SK-N-SH treated with all-trans-retinoic acid at 6 μM for 48 hours (cell line): ENCODE measurements around the gene TAAR2.

ENCODE experiments used
- ATAC-seq: fragments of 200-7000 bp; cut with Tn5 transposase; 3 replicates; pipeline ENCODE4 v1.9.1; 2020; ENCODE audit warnings: mild to moderate bottlenecking, moderate library complexity
- ARNTL ChIP-seq: fragments of 450-650 bp; formaldehyde crosslinking; IDR thresholded peaks from 2 replicates; pipeline ENCODE4 v1.5.0; 2020; ENCODE audit warnings: low read depth, mild to moderate bottlenecking, moderate library complexity, borderline replicate concordance
- BACH2 ChIP-seq: fragments of 250-450 bp; sonication (Bioruptor Pico); IDR thresholded peaks from 2 replicates; pipeline ENCODE4 v1.9.0; 2021; ENCODE audit warnings: mild to moderate bottlenecking, borderline replicate concordance
- CSDC2 ChIP-seq: fragments of 250-450 bp; sonication (Bioruptor Pico); IDR thresholded peaks from 2 replicates; pipeline ENCODE4 v1.5.0; 2020; ENCODE audit warnings: mild to moderate bottlenecking, moderate library complexity
- ESRRG ChIP-seq: fragments of 250-450 bp; sonication (Bioruptor Pico); IDR thresholded peaks from 2 replicates; pipeline ENCODE4 v1.6.1; 2021; ENCODE audit warnings: mild to moderate bottlenecking
- GLIS3 ChIP-seq: fragments of 250-450 bp; sonication (Bioruptor Pico); IDR thresholded peaks from 2 replicates; pipeline ENCODE4 v1.5.0; 2020; ENCODE audit warnings: mild to moderate bottlenecking, moderate library complexity
- ISL1 ChIP-seq: fragments of 250-450 bp; sonication (Bioruptor Pico); IDR thresholded peaks from 2 replicates; pipeline ENCODE4 v2.1.2; 2022; ENCODE audit warnings: mild to moderate bottlenecking, moderate library complexity
- OSR1 ChIP-seq: fragments of 250-450 bp; sonication (Bioruptor Pico); IDR thresholded peaks from 2 replicates; pipeline ENCODE4 v1.8.0; 2022; ENCODE audit warnings: moderate library complexity, mild to moderate bottlenecking, inconsistent platforms
- PPARA ChIP-seq: fragments of 250-450 bp; sonication (Bioruptor Pico); IDR thresholded peaks from 2 replicates; pipeline ENCODE4 v1.5.0; 2020; ENCODE audit warnings: mild to moderate bottlenecking, borderline replicate concordance
- RARB ChIP-seq: fragments of 250-450 bp; sonication (Bioruptor Pico); IDR thresholded peaks from 2 replicates; pipeline ENCODE4 v1.8.0; 2021; ENCODE audit warnings: mild to moderate bottlenecking, moderate library complexity
- SNAI2 ChIP-seq: fragments of 250-450 bp; sonication (Bioruptor Pico); IDR thresholded peaks from 2 replicates; pipeline ENCODE4 v1.5.0; 2020; ENCODE audit warnings: mild to moderate bottlenecking, moderate library complexity
- TCF4 ChIP-seq: fragments of 250-450 bp; sonication (Bioruptor Pico); IDR thresholded peaks from 2 replicates; pipeline ENCODE4 v1.8.0; 2021; ENCODE audit warnings: mild to moderate bottlenecking, moderate library complexity, borderline replicate concordance
- TOX ChIP-seq: fragments of 250-450 bp; sonication (Bioruptor Pico); IDR thresholded peaks from 2 replicates; pipeline ENCODE4 v1.8.0; 2021; ENCODE audit warnings: mild to moderate bottlenecking, moderate library complexity, borderline replicate concordance
- ZC3H10 ChIP-seq: fragments of 250-450 bp; sonication (Bioruptor Pico); IDR thresholded peaks from 2 replicates; pipeline ENCODE4 v1.5.1; 2021; ENCODE audit warnings: mild to moderate bottlenecking, moderate library complexity
- ZNF565 ChIP-seq: fragments of 450-650 bp; formaldehyde crosslinking; conservative IDR thresholded peaks from 2 replicates; pipeline ENCODE4 v1.5.0; 2020; ENCODE audit warnings: low read depth, mild to moderate bottlenecking, moderate library complexity
- ZNF70 ChIP-seq: fragments of 450-650 bp; formaldehyde crosslinking; IDR thresholded peaks from 2 replicates; pipeline ENCODE4 v1.5.0; 2020; ENCODE audit warnings: mild to moderate bottlenecking, moderate library complexity
- ZNF8 ChIP-seq: fragments of 450-650 bp; formaldehyde crosslinking; IDR thresholded peaks from 2 replicates; pipeline ENCODE4 v1.5.0; 2020; ENCODE audit warnings: mild to moderate bottlenecking, moderate library complexity
- TF ChIP-seq, protein P1 (sequence below): fragments of 250-450 bp; sonication (Bioruptor Pico); IDR thresholded peaks from 2 replicates; pipeline ENCODE4 v1.8.0; 2021; ENCODE audit warnings: low read depth, mild to moderate bottlenecking, moderate library complexity, borderline replicate concordance
- TF ChIP-seq, protein P2 (sequence below): fragments of 250-450 bp; sonication (Bioruptor Pico); IDR thresholded peaks from 2 replicates; pipeline ENCODE4 v1.5.1; 2020; ENCODE audit warnings: low read depth, mild to moderate bottlenecking, moderate library complexity
- TF ChIP-seq, protein P3 (sequence below): fragments of 250-450 bp; sonication (Bioruptor Pico); IDR thresholded peaks from 2 replicates; pipeline ENCODE4 v1.8.0; 2020; ENCODE audit warnings: mild to moderate bottlenecking, moderate library complexity, borderline replicate concordance
- TF ChIP-seq, protein P4 (sequence below): fragments of 250-450 bp; sonication (Bioruptor Pico); IDR thresholded peaks from 2 replicates; pipeline ENCODE4 v1.5.1; 2021; ENCODE audit warnings: mild to moderate bottlenecking, moderate library complexity
- TF ChIP-seq, protein P5 (sequence below): fragments of 250-450 bp; sonication (Bioruptor Pico); IDR thresholded peaks from 2 replicates; pipeline ENCODE4 v1.5.0; 2020; ENCODE audit warnings: mild to moderate bottlenecking, moderate library complexity

Gene TAAR2

DNA sequence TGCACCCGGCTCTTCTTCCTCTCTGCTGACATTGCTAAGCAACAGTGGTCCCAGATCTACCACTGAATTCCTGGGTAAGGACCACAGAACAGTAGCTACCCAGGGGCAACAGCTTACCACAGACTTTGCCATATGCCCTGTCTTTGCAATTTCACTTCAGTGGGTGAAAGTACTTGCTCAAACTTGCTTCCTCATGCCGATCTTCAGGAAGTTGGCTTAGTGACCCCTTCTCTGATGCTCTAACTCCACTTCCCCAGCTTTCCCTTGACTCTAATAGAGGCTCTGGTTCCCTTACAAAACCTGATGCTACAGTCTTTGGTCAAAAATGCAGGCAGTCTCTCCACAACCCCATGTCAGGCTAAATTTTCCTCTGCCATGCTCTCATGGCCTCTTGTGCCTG lies 31.2 kb downstream of the TAAR2 start:
- TF ChIP-seq SNAI2 (CRISPR knock-in tag) (no peak), ZNF70 (CRISPR knock-in tag) (no peak), ZNF8 (no peak), ZC3H10 (CRISPR knock-in tag) (no peak), OSR1 (CRISPR knock-in tag) (no peak), PPARA (CRISPR knock-in tag) (no peak), ZNF565 (CRISPR knock-in tag) (no peak), BACH2 (no peak), GLIS3 (no peak), ARNTL (CRISPR knock-in tag) (no peak), TCF4 (CRISPR knock-in tag) (no peak), ESRRG (CRISPR knock-in tag) (no peak)
- TF ChIP-seq, protein P1, sequence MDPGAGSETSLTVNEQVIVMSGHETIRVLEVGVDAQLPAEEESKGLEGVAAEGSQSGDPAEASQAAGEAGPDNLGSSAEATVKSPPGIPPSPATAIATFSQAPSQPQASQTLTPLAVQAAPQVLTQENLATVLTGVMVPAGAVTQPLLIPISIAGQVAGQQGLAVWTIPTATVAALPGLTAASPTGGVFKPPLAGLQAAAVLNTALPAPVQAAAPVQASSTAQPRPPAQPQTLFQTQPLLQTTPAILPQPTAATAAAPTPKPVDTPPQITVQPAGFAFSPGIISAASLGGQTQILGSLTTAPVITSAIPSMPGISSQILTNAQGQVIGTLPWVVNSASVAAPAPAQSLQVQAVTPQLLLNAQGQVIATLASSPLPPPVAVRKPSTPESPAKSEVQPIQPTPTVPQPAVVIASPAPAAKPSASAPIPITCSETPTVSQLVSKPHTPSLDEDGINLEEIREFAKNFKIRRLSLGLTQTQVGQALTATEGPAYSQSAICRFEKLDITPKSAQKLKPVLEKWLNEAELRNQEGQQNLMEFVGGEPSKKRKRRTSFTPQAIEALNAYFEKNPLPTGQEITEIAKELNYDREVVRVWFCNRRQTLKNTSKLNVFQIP (CRISPR knock-in tag) = no peak
- TF ChIP-seq, protein P2, sequence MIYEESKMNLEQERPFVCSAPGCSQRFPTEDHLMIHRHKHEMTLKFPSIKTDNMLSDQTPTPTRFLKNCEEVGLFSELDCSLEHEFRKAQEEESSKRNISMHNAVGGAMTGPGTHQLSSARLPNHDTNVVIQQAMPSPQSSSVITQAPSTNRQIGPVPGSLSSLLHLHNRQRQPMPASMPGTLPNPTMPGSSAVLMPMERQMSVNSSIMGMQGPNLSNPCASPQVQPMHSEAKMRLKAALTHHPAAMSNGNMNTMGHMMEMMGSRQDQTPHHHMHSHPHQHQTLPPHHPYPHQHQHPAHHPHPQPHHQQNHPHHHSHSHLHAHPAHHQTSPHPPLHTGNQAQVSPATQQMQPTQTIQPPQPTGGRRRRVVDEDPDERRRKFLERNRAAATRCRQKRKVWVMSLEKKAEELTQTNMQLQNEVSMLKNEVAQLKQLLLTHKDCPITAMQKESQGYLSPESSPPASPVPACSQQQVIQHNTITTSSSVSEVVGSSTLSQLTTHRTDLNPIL = no peak
- TF ChIP-seq, protein P3, sequence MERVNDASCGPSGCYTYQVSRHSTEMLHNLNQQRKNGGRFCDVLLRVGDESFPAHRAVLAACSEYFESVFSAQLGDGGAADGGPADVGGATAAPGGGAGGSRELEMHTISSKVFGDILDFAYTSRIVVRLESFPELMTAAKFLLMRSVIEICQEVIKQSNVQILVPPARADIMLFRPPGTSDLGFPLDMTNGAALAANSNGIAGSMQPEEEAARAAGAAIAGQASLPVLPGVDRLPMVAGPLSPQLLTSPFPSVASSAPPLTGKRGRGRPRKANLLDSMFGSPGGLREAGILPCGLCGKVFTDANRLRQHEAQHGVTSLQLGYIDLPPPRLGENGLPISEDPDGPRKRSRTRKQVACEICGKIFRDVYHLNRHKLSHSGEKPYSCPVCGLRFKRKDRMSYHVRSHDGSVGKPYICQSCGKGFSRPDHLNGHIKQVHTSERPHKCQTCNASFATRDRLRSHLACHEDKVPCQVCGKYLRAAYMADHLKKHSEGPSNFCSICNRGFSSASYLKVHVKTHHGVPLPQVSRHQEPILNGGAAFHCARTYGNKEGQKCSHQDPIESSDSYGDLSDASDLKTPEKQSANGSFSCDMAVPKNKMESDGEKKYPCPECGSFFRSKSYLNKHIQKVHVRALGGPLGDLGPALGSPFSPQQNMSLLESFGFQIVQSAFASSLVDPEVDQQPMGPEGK = no peak
- TF ChIP-seq, protein P4, sequence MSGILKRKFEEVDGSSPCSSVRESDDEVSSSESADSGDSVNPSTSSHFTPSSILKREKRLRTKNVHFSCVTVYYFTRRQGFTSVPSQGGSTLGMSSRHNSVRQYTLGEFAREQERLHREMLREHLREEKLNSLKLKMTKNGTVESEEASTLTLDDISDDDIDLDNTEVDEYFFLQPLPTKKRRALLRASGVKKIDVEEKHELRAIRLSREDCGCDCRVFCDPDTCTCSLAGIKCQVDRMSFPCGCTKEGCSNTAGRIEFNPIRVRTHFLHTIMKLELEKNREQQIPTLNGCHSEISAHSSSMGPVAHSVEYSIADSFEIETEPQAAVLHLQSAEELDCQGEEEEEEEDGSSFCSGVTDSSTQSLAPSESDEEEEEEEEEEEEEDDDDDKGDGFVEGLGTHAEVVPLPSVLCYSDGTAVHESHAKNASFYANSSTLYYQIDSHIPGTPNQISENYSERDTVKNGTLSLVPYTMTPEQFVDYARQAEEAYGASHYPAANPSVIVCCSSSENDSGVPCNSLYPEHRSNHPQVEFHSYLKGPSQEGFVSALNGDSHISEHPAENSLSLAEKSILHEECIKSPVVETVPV (CRISPR knock-in tag) = no peak
- ATAC-seq = no peak

DNA sequence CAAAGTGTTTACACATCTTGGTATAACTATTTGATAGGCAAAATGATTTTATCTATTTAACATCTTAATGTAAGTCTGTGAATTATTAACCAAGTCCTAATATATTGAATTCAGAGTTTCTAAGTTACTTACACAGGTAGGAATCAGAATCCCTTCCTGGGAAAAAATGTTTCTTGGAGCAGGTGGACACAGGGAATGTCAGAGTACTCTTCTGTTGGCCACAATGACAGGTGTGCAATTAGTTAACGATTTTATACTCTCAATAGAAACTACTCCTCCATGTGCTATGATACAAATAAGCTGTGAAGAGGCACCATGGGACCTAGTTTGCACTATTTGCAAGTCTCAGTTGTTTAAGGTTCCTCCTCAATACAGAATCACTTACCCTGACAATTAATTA lies 33.7 kb downstream of the TAAR2 start:
- ATAC-seq = no peak
- TF ChIP-seq TOX (CRISPR knock-in tag) = no peak
- TF ChIP-seq ARNTL (CRISPR knock-in tag) = no peak
- TF ChIP-seq ZNF8 = no peak
- no peak for TF ChIP-seq ESRRG (CRISPR knock-in tag)
- TF ChIP-seq SNAI2 (CRISPR knock-in tag) = no peak
- TF ChIP-seq, protein P5, sequence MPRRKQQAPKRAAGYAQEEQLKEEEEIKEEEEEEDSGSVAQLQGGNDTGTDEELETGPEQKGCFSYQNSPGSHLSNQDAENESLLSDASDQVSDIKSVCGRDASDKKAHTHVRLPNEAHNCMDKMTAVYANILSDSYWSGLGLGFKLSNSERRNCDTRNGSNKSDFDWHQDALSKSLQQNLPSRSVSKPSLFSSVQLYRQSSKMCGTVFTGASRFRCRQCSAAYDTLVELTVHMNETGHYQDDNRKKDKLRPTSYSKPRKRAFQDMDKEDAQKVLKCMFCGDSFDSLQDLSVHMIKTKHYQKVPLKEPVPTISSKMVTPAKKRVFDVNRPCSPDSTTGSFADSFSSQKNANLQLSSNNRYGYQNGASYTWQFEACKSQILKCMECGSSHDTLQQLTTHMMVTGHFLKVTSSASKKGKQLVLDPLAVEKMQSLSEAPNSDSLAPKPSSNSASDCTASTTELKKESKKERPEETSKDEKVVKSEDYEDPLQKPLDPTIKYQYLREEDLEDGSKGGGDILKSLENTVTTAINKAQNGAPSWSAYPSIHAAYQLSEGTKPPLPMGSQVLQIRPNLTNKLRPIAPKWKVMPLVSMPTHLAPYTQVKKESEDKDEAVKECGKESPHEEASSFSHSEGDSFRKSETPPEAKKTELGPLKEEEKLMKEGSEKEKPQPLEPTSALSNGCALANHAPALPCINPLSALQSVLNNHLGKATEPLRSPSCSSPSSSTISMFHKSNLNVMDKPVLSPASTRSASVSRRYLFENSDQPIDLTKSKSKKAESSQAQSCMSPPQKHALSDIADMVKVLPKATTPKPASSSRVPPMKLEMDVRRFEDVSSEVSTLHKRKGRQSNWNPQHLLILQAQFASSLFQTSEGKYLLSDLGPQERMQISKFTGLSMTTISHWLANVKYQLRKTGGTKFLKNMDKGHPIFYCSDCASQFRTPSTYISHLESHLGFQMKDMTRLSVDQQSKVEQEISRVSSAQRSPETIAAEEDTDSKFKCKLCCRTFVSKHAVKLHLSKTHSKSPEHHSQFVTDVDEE (CRISPR knock-in tag) = no peak
- no peak for TF ChIP-seq ISL1 (CRISPR knock-in tag)
- TF ChIP-seq ZNF70 (CRISPR knock-in tag) = no peak
- TF ChIP-seq RARB (CRISPR knock-in tag) = no peak
- no peak for TF ChIP-seq GLIS3
- TF ChIP-seq, protein P4 (CRISPR knock-in tag) = no peak

DNA sequence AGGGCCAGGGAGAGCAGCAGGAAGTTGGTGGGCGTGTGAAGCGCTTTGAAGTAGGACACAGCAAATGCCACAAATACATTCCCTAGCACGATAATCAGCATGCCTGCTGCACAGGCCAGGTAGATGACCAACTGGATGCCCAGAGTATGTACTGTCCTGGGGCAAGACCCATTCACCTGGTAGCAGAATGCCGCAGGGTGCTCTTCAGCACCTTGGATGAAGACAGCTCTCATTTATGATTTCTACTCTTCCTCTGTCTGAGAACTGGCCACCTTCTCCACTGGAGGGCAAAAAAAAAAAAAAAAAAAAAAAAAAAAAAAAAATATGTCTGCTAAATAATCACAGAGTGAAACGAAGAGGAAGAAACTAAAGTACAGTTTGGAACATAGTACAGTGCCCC lies 34.6 kb downstream of the TAAR2 start, which contains the start of gene TAAR5:
TAAR5 (minus strand) TSS at position 288 of the 400 bp plus-strand sequence; CDS start at position 233, 55 bp downstream.
- ATAC-seq = no peak
- TF ChIP-seq GLIS3 = no peak
- TF ChIP-seq, protein P4 (CRISPR knock-in tag) = no peak
- no peak for TF ChIP-seq CSDC2 (CRISPR knock-in tag)
- no peak for TF ChIP-seq ESRRG (CRISPR knock-in tag)
- TF ChIP-seq, protein P3 = no peak
- TF ChIP-seq ZC3H10 (CRISPR knock-in tag) = no peak
- no peak for TF ChIP-seq PPARA (CRISPR knock-in tag)
- no peak for TF ChIP-seq RARB (CRISPR knock-in tag)
- TF ChIP-seq ZNF565 (CRISPR knock-in tag) = no peak
- TF ChIP-seq ISL1 (CRISPR knock-in tag) = no peak
- TF ChIP-seq, protein P1 (CRISPR knock-in tag) = no peak
